Nucleus accumbens (tissue), 56 donors: Measurements from ENCODE around the gene MKKS.
"Not testable (repeated sequence)": the region's sequence is repeated elsewhere in the genome, so short reads cannot be mapped to it uniquely, and the experiment has no call there.

ENCODE experiments used
- DNase-seq, 56 donors: peaks; one replicate each; lab custom pipeline; 2025; lab: John Stamatoyannopoulos, UW

The MKKS gene

GRCh38 chr20:10417218-10417617 is 16.8 kb downstream of the MKKS start:
- DNase-seq, result not testable (repeated sequence)

- DNase-seq, result no peak
Measured at GRCh38 chr20:10415013-10415650, 18.9 kb downstream of the MKKS start.

GRCh38 chr20:10412591-10413408 is 21.2 kb downstream of the MKKS start:
- DNase-seq, result no peak

DNA sequence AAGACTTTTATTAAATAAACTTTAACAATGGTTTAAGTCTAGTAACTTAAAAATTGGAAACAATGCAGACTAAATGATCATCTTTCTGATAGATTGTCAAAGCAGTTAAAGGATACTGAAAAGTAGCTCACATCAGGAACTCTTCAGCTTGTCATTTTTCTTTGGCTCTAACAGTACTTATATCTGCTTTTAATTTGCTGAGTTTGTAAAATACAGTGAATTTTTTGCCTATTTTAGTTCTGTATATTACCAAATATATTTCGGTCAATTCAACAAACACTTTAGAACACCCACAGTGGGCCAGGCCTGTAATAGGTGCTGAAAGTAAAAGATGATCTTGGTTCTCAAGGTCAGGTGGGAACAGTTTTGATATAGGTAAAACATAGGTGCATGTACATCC is 22.3 kb downstream of the MKKS start:
- no peak for DNase-seq

DNA sequence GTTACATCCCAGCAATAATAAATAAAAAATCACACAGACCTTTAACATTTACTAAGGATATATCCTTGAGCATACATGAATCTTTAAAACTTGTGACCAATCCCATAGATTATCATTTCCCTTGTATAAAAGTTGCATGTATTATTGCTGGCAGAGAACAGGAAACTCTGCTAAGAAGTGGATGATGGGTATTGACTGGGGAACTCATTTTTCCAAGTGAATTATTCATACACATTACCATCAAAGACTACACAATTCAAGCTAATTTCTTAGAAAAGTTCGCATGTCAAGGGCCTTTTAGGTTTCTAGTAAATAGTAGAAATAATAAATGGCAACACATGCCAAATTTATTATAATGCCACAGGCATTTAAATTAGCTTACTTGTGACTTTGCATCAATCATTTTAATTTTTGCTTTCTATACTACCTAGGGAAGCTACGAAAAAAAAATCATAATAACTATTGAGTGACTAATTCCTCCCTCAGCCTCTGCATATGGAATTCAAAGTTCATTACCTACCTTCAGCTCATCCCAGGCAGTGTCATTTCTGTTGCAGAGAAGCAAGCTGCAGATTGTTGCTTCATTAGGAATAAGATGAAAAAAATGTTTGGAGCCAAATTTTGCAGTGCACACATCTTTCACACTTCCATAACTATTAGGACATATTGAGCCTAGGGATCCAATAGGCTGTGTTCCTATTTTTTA is 25.8 kb downstream of the MKKS start:
- no peak for DNase-seq

DNA sequence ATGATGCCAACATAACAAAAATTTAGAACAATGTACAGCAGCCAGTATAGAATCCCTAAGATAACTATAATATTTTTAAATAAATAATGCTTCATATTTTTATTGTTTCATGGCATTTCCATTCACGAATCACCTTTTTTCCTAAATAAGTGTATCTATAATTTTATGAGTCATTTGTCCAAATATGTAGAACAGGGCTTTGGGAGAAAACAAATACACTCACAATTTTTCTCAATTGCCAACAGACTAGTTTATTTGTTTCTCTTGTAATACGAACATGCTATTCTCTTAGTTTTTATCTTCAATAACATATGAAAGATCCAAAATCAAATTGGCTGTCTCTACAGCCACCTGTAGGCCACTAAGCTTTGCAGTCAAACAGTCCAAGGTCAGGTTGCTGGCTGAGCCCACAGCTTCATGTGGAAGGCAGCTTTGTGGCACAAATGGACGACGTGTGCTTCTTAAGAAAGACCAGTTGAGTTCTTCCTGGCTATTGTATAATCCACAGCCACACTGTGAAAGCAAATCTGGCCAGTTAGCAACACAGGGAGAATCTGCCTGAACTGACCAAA is 29.0 kb downstream of the MKKS start:
- DNase-seq, result no peak

GRCh38 chr20:10404023-10404628 is 29.9 kb downstream of the MKKS start:
- DNase-seq, result peak in 1 of 56 donors; percentile 3

- DNase-seq, result no peak
Measured at GRCh38 chr20:10402938-10403608, 30.9 kb downstream of the MKKS start.

GRCh38 chr20:10398834-10399369 is 35.1 kb downstream of the MKKS start:
- no peak for DNase-seq

DNA sequence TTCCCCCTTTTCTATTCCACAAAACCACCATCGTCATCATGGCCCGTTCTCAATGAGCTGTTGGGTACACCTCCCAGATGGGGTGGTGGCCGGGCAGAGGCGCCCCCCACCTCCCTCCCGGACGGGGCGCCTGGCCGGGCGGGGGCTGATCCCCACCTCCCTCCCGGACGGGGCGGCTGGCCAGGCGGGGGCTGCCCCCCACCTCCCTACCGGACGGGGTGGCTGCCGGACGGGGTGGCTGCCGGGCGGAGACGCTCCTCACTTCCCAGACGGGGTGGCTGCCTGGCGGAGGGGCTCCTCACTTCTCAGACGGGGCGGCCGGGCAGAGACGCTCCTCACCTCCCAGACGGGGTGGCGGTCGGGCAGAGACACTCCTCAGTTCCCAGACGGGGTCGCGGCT is 39.3 kb downstream of the MKKS start:
- DNase-seq, result not testable (repeated sequence)

DNA sequence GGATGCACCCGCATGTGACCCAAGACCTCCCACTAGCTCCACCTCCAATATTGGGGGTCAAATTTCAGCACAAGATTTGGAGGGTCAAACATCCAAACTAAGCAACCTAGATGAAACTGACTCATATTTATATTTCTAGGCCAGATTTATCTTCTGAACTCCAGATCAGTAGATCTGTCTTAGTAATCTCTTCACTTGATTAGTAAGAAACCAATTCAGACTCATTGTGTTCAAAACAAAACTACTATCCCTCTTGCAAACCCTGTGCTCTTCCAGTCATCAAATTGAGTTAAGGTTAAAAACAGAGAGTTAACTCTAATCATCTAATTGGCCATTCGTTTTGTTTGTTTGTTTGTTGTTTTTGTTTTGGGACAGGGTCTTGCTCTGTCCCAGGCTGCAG is 43.3 kb downstream of the MKKS start:
- DNase-seq, result no peak

- no peak for DNase-seq
Measured at GRCh38 chr20:10388597-10388996, 45.4 kb downstream of the MKKS start.

DNA sequence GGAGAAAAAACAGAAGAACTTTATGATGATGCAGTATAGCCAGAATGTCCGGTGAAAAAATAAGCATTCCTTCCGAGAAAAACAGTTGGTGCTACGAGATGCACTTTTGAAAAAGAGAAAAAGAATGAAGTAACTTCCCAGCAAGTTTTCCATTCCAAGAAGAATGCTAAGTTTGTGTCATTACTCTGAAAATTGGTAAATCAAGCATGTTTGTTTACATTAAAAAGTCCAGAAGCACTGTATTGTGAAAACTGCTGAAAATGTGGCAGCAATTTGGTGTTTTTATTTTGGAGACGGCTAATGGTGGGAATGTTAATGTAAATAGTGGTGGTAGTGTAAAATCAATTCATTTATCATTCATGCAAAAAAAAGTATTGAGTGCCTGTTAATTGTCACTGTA is 46.3 kb downstream of the MKKS start:
- DNase-seq, result no peak

GRCh38 chr20:10385850-10386544 is 48.0 kb downstream of the MKKS start:
- no peak for DNase-seq

DNA sequence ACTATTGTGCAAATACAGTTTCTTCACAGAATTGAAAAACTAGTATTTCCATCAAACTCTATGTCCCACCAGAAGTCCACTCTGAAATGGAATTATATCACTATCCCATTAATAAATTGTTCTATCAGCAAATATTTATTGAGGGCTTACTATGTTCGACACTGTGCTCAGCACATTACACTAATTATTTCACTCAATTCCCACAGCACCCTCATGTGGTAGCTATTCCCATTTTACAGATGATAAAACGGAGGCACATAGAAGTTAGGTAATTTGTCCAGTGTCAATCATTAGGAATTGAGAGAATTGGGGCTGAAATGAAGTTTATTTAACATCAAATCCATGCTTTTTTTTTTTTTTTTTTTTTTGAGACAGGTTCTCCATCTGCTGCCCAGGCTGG is 52.5 kb downstream of the MKKS start:
- DNase-seq, result no peak

DNA sequence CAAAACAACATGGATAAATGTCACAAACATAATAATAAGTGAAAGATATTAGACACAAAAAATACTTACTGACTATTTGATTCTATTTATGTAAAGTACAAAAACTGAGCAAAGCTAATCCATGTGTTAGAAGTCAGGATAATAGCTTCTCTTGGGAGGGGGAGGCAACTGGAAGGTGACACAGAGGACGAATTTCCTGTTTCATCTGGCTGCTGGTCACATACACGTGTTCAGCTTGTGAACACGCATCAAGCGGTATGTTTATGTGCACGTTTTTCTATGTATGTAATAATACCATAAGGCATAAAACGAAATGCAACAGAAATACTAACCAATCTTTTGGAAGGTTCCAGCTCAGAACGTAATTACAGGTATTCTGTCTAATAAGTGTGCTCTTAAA is 54.3 kb downstream of the MKKS start:
- DNase-seq, result no peak

GRCh38 chr20:10376270-10377075 is 57.5 kb downstream of the MKKS start:
- no peak for DNase-seq

DNA sequence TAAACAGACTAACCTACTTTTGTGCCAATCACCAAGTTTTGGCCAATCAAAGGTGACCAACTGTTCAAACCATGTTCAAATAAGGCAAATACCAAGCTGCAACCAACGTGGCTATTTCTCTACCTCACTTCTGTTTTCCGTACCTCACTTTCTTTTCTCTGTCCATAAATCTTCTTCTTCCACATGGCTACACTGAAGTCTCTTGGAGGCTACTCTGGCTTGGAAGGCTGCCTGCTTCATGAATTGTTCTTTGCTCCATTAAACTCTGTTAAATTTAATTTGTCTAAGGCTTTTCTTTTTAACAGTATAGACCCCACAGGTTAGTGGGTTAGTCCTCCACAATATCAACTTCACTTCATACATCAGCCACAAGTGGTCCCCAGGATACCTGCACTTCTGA is 58.8 kb downstream of the MKKS start:
- DNase-seq, result no peak

- no peak for DNase-seq
Measured at GRCh38 chr20:10374036-10374435, 60.0 kb downstream of the MKKS start.
